K562 (cell line): ENCODE data around the gene ARL2.

ENCODE experiments used
- EHMT2 ChIP-seq: fragments of 450-650 bp; IDR thresholded peaks from 2 replicates; pipeline ENCODE4 v1.6.1; 2018; ENCODE audit warnings: antibody characterized with exemption
- GTF2F1 ChIP-seq: IDR thresholded peaks from 2 replicates; pipeline ENCODE4 v1.6.1; 2011; ENCODE audit warnings: low read depth, low read length, improper control_type of control experiment
- POLR2A ChIP-seq: fragments of 450-650 bp; conservative IDR thresholded peaks from 2 replicates; pipeline ENCODE4 v1.6.1; 2016
- TAF9B ChIP-seq: fragments of 450-650 bp; IDR thresholded peaks from 2 replicates; pipeline ENCODE4 v1.6.1; 2018; ENCODE audit warnings: mild to moderate bottlenecking; ENCODE audit not compliant: partially characterized antibody

- TF ChIP-seq TAF9B (no peak), POLR2A (no peak), GTF2F1 (no peak), EHMT2 (no peak)
Observed at GRCh38 chr11:65057526-65057925, 43.6 kb downstream of the ARL2 start.
